ENCODE data around the gene TAGLN3. TPM values are rescaled to one million over a fixed set of nuclear protein-coding genes. Genes with fewer than 3 reads are reported as not detected.
A peak's percentile ranks its signal among the peaks of the same experiment; 100 is the strongest.
"Not testable (repeated sequence)": the region's sequence is repeated elsewhere in the genome, so short reads cannot be mapped to it uniquely, and the experiment has no call there.

TAGLN3 gene
- total and polyA plus RNA-seq, 2 donors (not counting 1 experiment from before 2014, with no cell fraction given): 0.10 to 0.33 TPM

GRCh38 chr3:112032098-112032731 is 33.5 kb downstream of the TAGLN3 start:
- H3K27ac ChIP-seq (ENCODE audit: insufficient read depth, low read length): no peak overlapping the region
- no peak overlapping the region for H3K9ac ChIP-seq (ENCODE audit: insufficient read depth, low read length)
- H3K4me1 ChIP-seq (ENCODE audit: control insufficient read depth, extremely low read depth, insufficient read depth, low read length): no peaks in the 10 kb centered on the region
- no peak overlapping the region for H2AFZ ChIP-seq (ENCODE audit: low read length)
- no peaks in the 10 kb centered on the region for H3K9me3 ChIP-seq (ENCODE audit: control insufficient read depth, insufficient read depth, low read depth, low read length)
- H3K4me3 ChIP-seq (replicated peaks in 1 of 4; ENCODE audit: control extremely low read depth in 1 of 4, insufficient read depth in 1 of 4, low read depth in 3 of 4, low read length in 4 of 4): no peak overlapping the region
- H4K20me1 ChIP-seq (ENCODE audit: control insufficient read depth, extremely low read depth, insufficient read depth, low read length): no peaks in the 10 kb centered on the region
- no peaks in the 10 kb centered on the region for H3K79me2 ChIP-seq (ENCODE audit: control insufficient read depth, insufficient read depth, low read length)
- H3K4me2 ChIP-seq (ENCODE audit: extremely low read depth, insufficient read depth, low read length): no peak overlapping the region
- no peak for DNase-seq (ENCODE audit: low read depth in 2 of 2)
- no peak for TF ChIP-seq EZH2 (IDR thresholded peaks at IDR 0.05; ENCODE audit: low read length, missing control alignments)
- TF ChIP-seq, protein P1, sequence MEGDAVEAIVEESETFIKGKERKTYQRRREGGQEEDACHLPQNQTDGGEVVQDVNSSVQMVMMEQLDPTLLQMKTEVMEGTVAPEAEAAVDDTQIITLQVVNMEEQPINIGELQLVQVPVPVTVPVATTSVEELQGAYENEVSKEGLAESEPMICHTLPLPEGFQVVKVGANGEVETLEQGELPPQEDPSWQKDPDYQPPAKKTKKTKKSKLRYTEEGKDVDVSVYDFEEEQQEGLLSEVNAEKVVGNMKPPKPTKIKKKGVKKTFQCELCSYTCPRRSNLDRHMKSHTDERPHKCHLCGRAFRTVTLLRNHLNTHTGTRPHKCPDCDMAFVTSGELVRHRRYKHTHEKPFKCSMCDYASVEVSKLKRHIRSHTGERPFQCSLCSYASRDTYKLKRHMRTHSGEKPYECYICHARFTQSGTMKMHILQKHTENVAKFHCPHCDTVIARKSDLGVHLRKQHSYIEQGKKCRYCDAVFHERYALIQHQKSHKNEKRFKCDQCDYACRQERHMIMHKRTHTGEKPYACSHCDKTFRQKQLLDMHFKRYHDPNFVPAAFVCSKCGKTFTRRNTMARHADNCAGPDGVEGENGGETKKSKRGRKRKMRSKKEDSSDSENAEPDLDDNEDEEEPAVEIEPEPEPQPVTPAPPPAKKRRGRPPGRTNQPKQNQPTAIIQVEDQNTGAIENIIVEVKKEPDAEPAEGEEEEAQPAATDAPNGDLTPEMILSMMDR (conservative IDR thresholded peaks at IDR 0.05 in 1 of 2, IDR thresholded peaks at IDR 0.05 in 1 of 2; ENCODE audit: low read depth in 1 of 2, low read length in 2 of 2): no peak
- H3K36me3 ChIP-seq (ENCODE audit: control insufficient read depth, insufficient read depth, low read length): no peaks in the 10 kb centered on the region
- H3K27me3 ChIP-seq (ENCODE audit: control insufficient read depth, insufficient read depth, low read length): no peaks in the 10 kb centered on the region

DNA sequence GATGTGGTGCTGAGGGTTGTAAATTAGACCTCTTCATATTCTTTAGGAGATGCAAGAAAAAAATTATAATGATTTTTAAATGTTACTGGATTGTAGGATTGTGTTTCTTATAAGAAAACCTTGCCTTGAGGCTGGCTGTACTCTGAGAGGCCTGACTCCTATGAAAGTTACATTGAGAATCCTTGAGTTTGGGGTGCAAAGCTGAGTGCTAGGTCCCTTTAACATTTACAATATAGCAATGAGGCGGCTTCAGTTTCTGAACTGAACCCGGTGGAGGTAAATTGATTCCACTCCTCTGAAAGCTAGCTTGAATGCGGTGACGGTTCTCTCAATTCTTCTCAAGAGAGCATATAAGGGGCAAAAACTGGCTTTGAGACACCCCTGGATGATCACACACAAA is 35.7 kb downstream of the TAGLN3 start, which contains the start of gene TMPRSS7:
Gene TMPRSS7 (plus strand): TSS at position 301 of the 400 bp plus-strand sequence. CDS start 110 bp downstream, outside the sequence.
- Histone ChIP-seq H3K27ac (ENCODE audit: insufficient read depth, low read length) (no peak within 1 kb of the TSS), H3K9ac (ENCODE audit: insufficient read depth, low read length) (no peak within 1 kb of the TSS), H4K20me1 (ENCODE audit: control insufficient read depth, extremely low read depth, insufficient read depth, low read length) (no peaks in the 10 kb centered on the region), H3K4me1 (ENCODE audit: control insufficient read depth, extremely low read depth, insufficient read depth, low read length) (no peaks in the 10 kb centered on the region), H3K4me3 (replicated peaks in 1 of 4; ENCODE audit: control extremely low read depth in 1 of 4, insufficient read depth in 1 of 4, low read depth in 3 of 4, low read length in 4 of 4) (no peak within 1 kb of the TSS), H3K4me2 (ENCODE audit: extremely low read depth, insufficient read depth, low read length) (no peak within 1 kb of the TSS), H3K36me3 (ENCODE audit: control insufficient read depth, insufficient read depth, low read length) (no peaks in the 10 kb centered on the region), H3K27me3 (ENCODE audit: control insufficient read depth, insufficient read depth, low read length) (no peaks in the 10 kb centered on the region), H2AFZ (ENCODE audit: low read length) (no peak within 1 kb of the TSS), H3K79me2 (ENCODE audit: control insufficient read depth, insufficient read depth, low read length) (no peaks in the 10 kb centered on the region), H3K9me3 (ENCODE audit: control insufficient read depth, insufficient read depth, low read depth, low read length) (no peaks in the 10 kb centered on the region)
- DNase-seq (ENCODE audit: low read depth in 2 of 2): no peak
- TF ChIP-seq, protein P1 (conservative IDR thresholded peaks at IDR 0.05 in 1 of 2, IDR thresholded peaks at IDR 0.05 in 1 of 2; ENCODE audit: low read depth in 1 of 2, low read length in 2 of 2): no peak
- TF ChIP-seq EZH2 (IDR thresholded peaks at IDR 0.05; ENCODE audit: low read length, missing control alignments): no peak

GRCh38 chr3:112035241-112035640 is 36.5 kb downstream of the TAGLN3 start:
- DNase-seq (ENCODE audit: low read depth in 2 of 2): peak in 1 of 2 donors; percentile 50
- H3K9me3 ChIP-seq (ENCODE audit: control insufficient read depth, insufficient read depth, low read depth, low read length): no peaks in the 10 kb centered on the region
- no peaks in the 10 kb centered on the region for H4K20me1 ChIP-seq (ENCODE audit: control insufficient read depth, extremely low read depth, insufficient read depth, low read length)

GRCh38 chr3:112037194-112037593 is 38.5 kb downstream of the TAGLN3 start:
- H3K27ac ChIP-seq (ENCODE audit: insufficient read depth, low read length); H3K9me3 ChIP-seq (ENCODE audit: control insufficient read depth, insufficient read depth, low read depth, low read length); H3K9ac ChIP-seq (ENCODE audit: insufficient read depth, low read length); H2AFZ ChIP-seq (ENCODE audit: low read length); H3K79me2 ChIP-seq (ENCODE audit: control insufficient read depth, insufficient read depth, low read length); DNase-seq (ENCODE audit: low read depth in 2 of 2); H4K20me1 ChIP-seq (ENCODE audit: control insufficient read depth, extremely low read depth, insufficient read depth, low read length); H3K4me1 ChIP-seq (ENCODE audit: control insufficient read depth, extremely low read depth, insufficient read depth, low read length); H3K36me3 ChIP-seq (ENCODE audit: control insufficient read depth, insufficient read depth, low read length); H3K27me3 ChIP-seq (ENCODE audit: control insufficient read depth, insufficient read depth, low read length); H3K4me2 ChIP-seq (ENCODE audit: extremely low read depth, insufficient read depth, low read length); H3K4me3 ChIP-seq (replicated peaks in 1 of 4; ENCODE audit: control extremely low read depth in 1 of 4, insufficient read depth in 1 of 4, low read depth in 3 of 4, low read length in 4 of 4): not testable (repeated sequence)

More at GRCh38 chr3:112035241-112035640, 36.5 kb downstream of the TAGLN3 start:
- H2AFZ ChIP-seq (ENCODE audit: low read length): no peak overlapping the region
- H3K79me2 ChIP-seq (ENCODE audit: control insufficient read depth, insufficient read depth, low read length): no peaks in the 10 kb centered on the region
- TF ChIP-seq, protein P1 (conservative IDR thresholded peaks at IDR 0.05 in 1 of 2, IDR thresholded peaks at IDR 0.05 in 1 of 2; ENCODE audit: low read depth in 1 of 2, low read length in 2 of 2): no peak
- no peak for TF ChIP-seq EZH2 (IDR thresholded peaks at IDR 0.05; ENCODE audit: low read length, missing control alignments)
- no peaks in the 10 kb centered on the region for H3K36me3 ChIP-seq (ENCODE audit: control insufficient read depth, insufficient read depth, low read length)
- H3K27me3 ChIP-seq (ENCODE audit: control insufficient read depth, insufficient read depth, low read length): no peaks in the 10 kb centered on the region
- no peak overlapping the region for H3K4me2 ChIP-seq (ENCODE audit: extremely low read depth, insufficient read depth, low read length)
- H3K4me3 ChIP-seq (replicated peaks in 1 of 4; ENCODE audit: control extremely low read depth in 1 of 4, insufficient read depth in 1 of 4, low read depth in 3 of 4, low read length in 4 of 4): no peak overlapping the region
- H3K27ac ChIP-seq (ENCODE audit: insufficient read depth, low read length): no peak overlapping the region
- H3K4me1 ChIP-seq (ENCODE audit: control insufficient read depth, extremely low read depth, insufficient read depth, low read length): no peaks in the 10 kb centered on the region
- no peak overlapping the region for H3K9ac ChIP-seq (ENCODE audit: insufficient read depth, low read length)
